ENCODE data around the gene AMPD1. TPM values are rescaled to one million over a fixed set of nuclear protein-coding genes. Genes with fewer than 3 reads are reported as not detected.

The AMPD1 gene
- total and polyA plus RNA-seq, 4 donors: 0.34 TPM; not detected in 3

DNA sequence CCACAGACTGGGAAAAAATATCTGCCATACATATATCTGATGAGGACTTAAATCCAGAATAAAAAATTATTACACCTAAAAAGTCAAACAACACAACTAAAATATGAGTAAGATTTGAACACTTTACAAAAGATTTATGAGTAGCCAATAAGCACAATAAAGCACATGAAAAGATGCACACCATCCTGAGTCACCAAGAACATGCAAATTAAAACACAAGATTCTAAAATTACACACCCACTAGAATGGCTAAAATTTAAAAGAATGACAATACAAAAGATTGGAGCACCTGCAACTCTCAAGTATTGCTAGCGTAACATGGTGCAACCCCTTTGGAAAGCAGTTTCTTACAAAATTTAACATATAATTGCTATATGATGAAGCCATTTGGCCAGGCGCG is 56.4 kb downstream of the AMPD1 start:
- no peak overlapping the region for H3K4me3 ChIP-seq
- H3K9ac ChIP-seq (ENCODE audit: insufficient read depth in 1 of 2, low read length in 2 of 2): no peak overlapping the region
- no peaks in the 10 kb centered on the region for H3K4me1 ChIP-seq (ENCODE audit: control insufficient read depth in 5 of 5, insufficient read depth in 5 of 5, low read length in 5 of 5)
- H3K9me3 ChIP-seq (ENCODE audit: control insufficient read depth in 4 of 4, insufficient read depth in 3 of 4, low read length in 3 of 4): no peaks in the 10 kb centered on the region
- WGBS, 2 donors: 64 to 67% methylated on average over 3 of the region's 3 CpGs
- no peak for ATAC-seq (ENCODE audit: insufficient read depth, low FRiP score)
- H3K27ac ChIP-seq (ENCODE audit: low read depth in 1 of 2, low read length in 1 of 2): no peak overlapping the region
- no peaks in the 10 kb centered on the region for H3K27me3 ChIP-seq (ENCODE audit: control insufficient read depth in 3 of 3, insufficient read depth in 3 of 3, low read length in 2 of 3)
- TF ChIP-seq CTCF (IDR thresholded peaks at IDR 0.05; ENCODE audit: control extremely low read depth, extremely low read depth): no peak
- no peaks in the 10 kb centered on the region for H3K36me3 ChIP-seq (ENCODE audit: control insufficient read depth in 4 of 4, insufficient read depth in 4 of 4, low read length in 4 of 4)
- no peak for DNase-seq

DNA sequence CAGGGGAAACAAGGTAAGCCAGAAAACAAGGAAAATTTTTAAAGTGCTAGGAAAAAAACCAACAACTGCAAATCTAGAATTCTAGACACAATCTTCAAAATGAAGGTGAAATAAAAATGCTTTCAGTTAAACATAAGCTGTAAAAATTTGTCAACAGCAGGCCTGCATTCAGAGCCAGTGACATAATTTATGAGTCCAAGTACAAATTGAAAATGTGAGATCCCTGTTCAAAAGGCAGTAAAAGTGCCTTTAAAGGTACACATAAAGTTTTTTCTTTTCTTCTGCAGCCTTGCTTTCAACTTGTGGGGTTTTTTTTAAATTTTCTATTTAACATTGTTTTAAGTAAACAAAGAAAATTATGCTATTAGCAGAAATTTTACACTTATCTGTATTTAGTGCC is 62.9 kb downstream of the AMPD1 start:
- no peak overlapping the region for H3K4me3 ChIP-seq
- H3K4me1 ChIP-seq (ENCODE audit: control insufficient read depth in 5 of 5, insufficient read depth in 5 of 5, low read length in 5 of 5): no peaks in the 10 kb centered on the region
- no peaks in the 10 kb centered on the region for H3K36me3 ChIP-seq (ENCODE audit: control insufficient read depth in 4 of 4, insufficient read depth in 4 of 4, low read length in 4 of 4)
- TF ChIP-seq CTCF (IDR thresholded peaks at IDR 0.05; ENCODE audit: control extremely low read depth, extremely low read depth): no peak
- no peaks in the 10 kb centered on the region for H3K27me3 ChIP-seq (ENCODE audit: control insufficient read depth in 3 of 3, insufficient read depth in 3 of 3, low read length in 2 of 3)
- H3K9ac ChIP-seq (ENCODE audit: insufficient read depth in 1 of 2, low read length in 2 of 2): no peak overlapping the region
- ATAC-seq (ENCODE audit: insufficient read depth, low FRiP score) (no peak), DNase-seq (no peak)
- H3K27ac ChIP-seq (ENCODE audit: low read depth in 1 of 2, low read length in 1 of 2): no peak overlapping the region
- H3K9me3 ChIP-seq (ENCODE audit: control insufficient read depth in 4 of 4, insufficient read depth in 3 of 4, low read length in 3 of 4): peaks cover 0 to 2% (median 0%) of the 10 kb centered on the region in 4 donors

DNA sequence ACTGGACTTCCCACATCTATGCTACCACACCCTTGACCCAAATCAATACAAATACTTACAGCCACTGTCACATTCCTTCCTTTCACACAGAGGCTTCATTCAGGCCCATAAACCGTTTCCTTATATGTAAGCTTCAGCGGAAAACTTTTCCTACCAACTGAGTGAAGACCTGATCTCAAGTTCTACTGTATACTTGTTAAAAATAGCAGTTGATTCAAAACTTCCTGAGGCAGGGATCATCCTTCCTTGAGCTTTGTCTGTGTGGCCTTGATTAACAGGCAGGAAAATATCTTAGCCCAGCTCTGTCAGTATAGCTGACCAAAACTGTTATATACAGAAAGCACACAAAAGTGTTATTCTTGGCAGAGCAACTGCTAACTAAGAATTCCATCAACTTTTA is 68.2 kb downstream of the AMPD1 start:
- ATAC-seq (ENCODE audit: insufficient read depth, low FRiP score) (no peak), DNase-seq (peak in 1 of 3 donors; percentile 9)
- no peak overlapping the region for H3K9ac ChIP-seq (ENCODE audit: insufficient read depth in 1 of 2, low read length in 2 of 2)
- H3K9me3 ChIP-seq (ENCODE audit: control insufficient read depth in 4 of 4, insufficient read depth in 3 of 4, low read length in 3 of 4): no peaks in the 10 kb centered on the region
- no peak overlapping the region for H3K27ac ChIP-seq (ENCODE audit: low read depth in 1 of 2, low read length in 1 of 2)
- no peaks in the 10 kb centered on the region for H3K4me1 ChIP-seq (ENCODE audit: control insufficient read depth in 5 of 5, insufficient read depth in 5 of 5, low read length in 5 of 5)
- H3K4me3 ChIP-seq: no peak overlapping the region
- no peaks in the 10 kb centered on the region for H3K27me3 ChIP-seq (ENCODE audit: control insufficient read depth in 3 of 3, insufficient read depth in 3 of 3, low read length in 2 of 3)
- TF ChIP-seq CTCF (IDR thresholded peaks at IDR 0.05; ENCODE audit: control extremely low read depth, extremely low read depth): no peak
- H3K36me3 ChIP-seq (ENCODE audit: control insufficient read depth in 4 of 4, insufficient read depth in 4 of 4, low read length in 4 of 4): peaks cover 0 to 2% (median under 1%) of the 10 kb centered on the region in 4 donors
- WGBS, 2 donors: 35 to 60% methylated on average over 2 of the region's 2 CpGs

DNA sequence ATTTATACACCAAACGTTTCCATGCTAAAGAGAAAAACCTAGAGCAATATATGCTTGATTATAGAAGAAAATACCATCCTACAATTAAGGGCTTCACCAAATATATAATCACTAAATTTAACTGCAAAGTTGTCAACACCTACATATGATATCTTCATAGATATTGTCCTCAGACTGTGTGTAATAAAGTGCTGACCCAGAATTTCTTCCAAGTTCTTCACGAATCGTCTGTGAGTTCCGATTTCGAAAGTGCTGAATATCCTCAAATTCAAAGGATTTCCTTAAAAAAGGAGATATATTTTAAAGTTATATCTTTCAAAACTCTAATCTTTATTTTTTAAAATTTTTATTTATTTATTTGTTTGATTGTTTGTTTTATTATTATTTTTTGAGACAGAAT is 72.0 kb downstream of the AMPD1 start:
- 96% methylated on average over 5 of the region's 5 CpGs for WGBS, 2 donors
- no peak for ATAC-seq (ENCODE audit: insufficient read depth, low FRiP score)
- Histone ChIP-seq H3K9me3 (ENCODE audit: control insufficient read depth in 4 of 4, insufficient read depth in 3 of 4, low read length in 3 of 4) (no peaks in the 10 kb centered on the region), H3K9ac (ENCODE audit: insufficient read depth in 1 of 2, low read length in 2 of 2) (no peak overlapping the region), H3K4me3 (no peak overlapping the region), H3K27me3 (ENCODE audit: control insufficient read depth in 3 of 3, insufficient read depth in 3 of 3, low read length in 2 of 3) (no peaks in the 10 kb centered on the region), H3K36me3 (ENCODE audit: control insufficient read depth in 4 of 4, insufficient read depth in 4 of 4, low read length in 4 of 4) (peaks cover 0 to 10% (median under 1%) of the 10 kb centered on the region in 4 donors), H3K4me1 (ENCODE audit: control insufficient read depth in 5 of 5, insufficient read depth in 5 of 5, low read length in 5 of 5) (no peaks in the 10 kb centered on the region), H3K27ac (ENCODE audit: low read depth in 1 of 2, low read length in 1 of 2) (no peak overlapping the region)
- DNase-seq: no peak
- no peak for TF ChIP-seq CTCF (IDR thresholded peaks at IDR 0.05; ENCODE audit: control extremely low read depth, extremely low read depth)

Measured in lung (tissue), 12 donors.